HPDE6-E6E7 (cell line): ENCODE results near the gene ATAD1.
A peak's percentile ranks its signal among the peaks of the same experiment; 100 is the strongest.
"Not testable (repeated sequence)": the region's sequence is repeated elsewhere in the genome, so short reads cannot be mapped to it uniquely, and the experiment has no call there.

Experiments
- DNase-seq: peaks from one replicate; pipeline ENCODE4 v3.0.0; 2011; ENCODE audit warnings: missing footprints; ENCODE audit errors: extremely low spot score

The ATAD1 gene

DNA sequence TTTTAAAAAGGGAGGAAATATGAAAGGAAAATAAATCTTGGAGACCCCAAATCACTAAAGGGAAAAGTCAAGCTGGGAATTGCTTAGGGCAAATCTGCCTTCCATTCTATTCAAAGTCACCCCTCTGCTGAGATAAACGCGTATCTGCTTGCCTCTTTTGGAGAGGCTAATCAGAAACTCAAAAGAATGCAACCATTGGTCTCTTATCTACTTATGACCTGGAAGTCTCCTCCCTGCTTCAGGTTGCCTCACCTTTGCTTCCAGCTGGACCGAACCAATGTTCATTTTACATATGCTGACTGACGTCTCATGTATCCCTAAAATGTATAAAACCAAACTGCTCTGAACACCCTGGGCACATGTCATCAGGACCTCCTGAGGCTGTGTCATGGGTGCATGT is 14.7 kb downstream of the ATAD1 start:
- no peak for DNase-seq

- DNase-seq, result not testable (repeated sequence)
Observed at GRCh38 chr10:87801813-87802435, 16.1 kb downstream of the ATAD1 start.

GRCh38 chr10:87799860-87800259 is 18.2 kb downstream of the ATAD1 start:
- no peak for DNase-seq

- DNase-seq, result no peak
Observed at GRCh38 chr10:87798082-87798481, 19.9 kb downstream of the ATAD1 start.

DNA sequence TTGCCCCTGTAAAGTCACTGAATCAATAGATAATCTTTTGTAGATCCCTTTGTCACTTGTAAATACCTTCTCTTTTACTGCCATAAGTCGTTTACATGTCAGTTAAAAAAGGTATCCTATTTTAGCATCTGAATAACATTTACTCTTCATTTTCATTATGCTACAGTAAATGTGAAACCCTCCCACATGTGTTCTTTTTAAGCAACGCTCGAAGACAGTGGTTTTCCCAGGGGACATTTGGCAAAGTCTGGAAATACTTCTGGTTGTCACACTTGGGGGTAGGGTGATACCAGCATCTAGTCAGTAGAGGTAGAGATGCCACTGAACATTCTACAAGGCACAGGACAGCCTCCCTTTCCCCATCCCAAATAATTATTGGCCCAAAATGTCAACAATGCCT is 23.7 kb downstream of the ATAD1 start:
- no peak for DNase-seq

GRCh38 chr10:87790185-87790584 is 27.8 kb downstream of the ATAD1 start:
- DNase-seq, result no peak

GRCh38 chr10:87786421-87786820 is 31.6 kb downstream of the ATAD1 start:
- DNase-seq, result no peak

- DNase-seq, result no peak
Observed at GRCh38 chr10:87782721-87783120, 35.3 kb downstream of the ATAD1 start.

DNA sequence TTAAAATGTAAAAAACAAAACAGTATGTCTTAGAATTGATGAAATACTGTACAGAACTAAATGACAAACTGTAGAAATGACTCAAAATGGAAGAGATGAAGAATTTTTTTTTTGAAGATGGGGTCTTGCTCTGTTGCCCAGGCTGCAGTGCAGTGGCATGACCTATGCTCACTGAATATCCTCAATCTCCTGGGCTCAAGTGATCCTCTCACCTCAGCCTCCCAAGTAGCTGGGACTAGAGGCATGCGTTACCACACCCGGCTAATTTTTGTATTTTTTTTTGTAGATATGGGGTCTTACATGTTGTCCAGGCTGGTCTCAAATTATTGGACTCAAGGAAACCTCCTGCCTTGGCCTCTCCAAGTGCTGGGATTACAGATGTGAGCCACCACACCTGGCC is 36.5 kb downstream of the ATAD1 start:
- no peak for DNase-seq

GRCh38 chr10:87776328-87776727 is 41.7 kb downstream of the ATAD1 start:
- DNase-seq, result no peak

DNA sequence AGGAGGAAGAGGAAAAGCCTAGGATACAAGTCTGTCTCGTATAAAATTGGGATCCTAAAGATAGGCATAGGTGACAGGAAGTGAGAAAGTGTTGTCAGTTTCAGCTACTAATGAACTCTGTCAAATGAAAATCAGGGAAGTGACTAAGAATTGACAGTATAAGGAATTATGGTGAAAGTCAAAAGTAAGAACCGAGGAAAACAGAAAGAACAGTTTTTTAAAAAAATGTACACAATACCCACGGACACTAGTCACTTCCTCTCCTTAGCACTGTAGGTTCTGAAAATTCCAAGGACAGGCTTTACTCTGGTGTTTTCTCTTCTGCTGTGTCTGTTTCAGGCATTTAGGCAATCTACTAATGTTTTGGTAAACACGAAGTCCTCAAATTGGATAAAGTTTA is 42.3 kb downstream of the ATAD1 start:
- DNase-seq, result no peak

DNA sequence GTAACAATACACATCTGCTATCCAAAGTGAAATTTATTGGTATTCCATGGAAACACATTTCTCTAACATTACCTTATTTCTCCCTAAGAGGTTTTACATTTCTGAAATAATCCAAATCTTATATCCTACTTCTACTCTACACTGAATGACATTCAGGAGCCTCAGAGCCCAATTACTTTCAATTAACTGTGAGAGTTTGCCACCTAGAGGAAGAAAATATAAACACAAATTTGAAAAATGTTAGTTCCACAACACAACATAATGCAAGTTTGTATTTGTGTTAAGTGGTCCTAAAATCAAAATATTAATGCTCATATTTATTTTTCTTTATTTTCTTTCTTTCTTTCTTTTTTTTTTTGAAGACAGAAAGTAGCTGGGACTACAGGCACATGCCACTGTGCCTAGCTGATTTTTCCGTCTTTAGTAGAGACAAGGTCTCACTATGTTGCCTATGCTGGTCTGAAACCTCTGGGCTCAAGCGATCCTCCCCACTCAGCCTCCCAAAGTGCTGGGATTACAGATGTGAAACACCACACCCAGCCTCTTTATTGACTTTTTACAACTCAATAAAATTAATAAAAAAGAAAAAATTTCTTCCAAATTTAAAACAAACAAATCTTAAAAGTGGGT is 46.0 kb downstream of the ATAD1 start:
- no peak for DNase-seq

GRCh38 chr10:87767253-87767652 is 50.8 kb downstream of the ATAD1 start:
- no peak for DNase-seq

- DNase-seq, result no peak
Observed at GRCh38 chr10:87765666-87766376, 52.2 kb downstream of the ATAD1 start.

GRCh38 chr10:87764072-87764934 is 53.7 kb downstream of the ATAD1 start:
- DNase-seq, result no peak

GRCh38 chr10:87763086-87763861 is 54.8 kb downstream of the ATAD1 start:
- no peak for DNase-seq

DNA sequence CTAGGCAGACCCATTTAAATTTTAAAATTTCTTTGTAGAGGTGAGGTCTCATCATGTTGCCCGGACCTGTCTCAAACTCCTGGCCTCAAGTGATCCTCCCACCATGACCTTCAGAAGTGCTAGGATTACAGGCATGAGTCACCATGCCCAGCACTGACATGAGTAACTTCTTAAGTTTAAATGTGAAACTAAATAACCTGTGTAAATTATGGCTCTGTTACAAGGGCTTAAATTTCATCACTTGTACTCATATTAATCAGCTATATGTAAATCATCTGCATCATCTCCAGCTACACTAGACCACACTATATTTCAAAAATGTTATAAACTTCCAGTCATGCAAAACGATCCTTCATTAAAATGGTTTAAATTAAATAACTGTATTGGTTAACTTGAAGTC is 56.1 kb downstream of the ATAD1 start:
- DNase-seq, result peak; percentile 41

DNA sequence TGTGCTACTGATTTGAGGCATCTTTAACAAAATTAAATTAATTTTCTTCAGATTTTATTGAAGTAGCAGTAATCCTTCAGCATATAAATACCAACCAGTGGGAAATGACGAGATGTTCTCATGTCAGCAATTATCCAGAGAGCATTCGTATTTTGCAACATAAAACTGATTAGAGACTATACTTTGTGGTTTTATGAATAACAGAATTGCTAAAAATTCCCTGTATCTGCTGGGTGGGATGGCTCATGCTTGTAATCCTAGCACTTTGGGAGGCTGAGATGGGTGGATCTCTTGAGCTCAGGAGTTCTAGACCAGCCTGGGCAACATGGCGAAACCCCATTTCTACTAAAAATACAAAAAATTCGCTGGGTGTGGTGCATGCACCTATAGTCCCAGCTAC is 56.9 kb downstream of the ATAD1 start:
- DNase-seq, result no peak

- DNase-seq, result no peak
Observed at GRCh38 chr10:87760195-87760905, 57.7 kb downstream of the ATAD1 start.

DNA sequence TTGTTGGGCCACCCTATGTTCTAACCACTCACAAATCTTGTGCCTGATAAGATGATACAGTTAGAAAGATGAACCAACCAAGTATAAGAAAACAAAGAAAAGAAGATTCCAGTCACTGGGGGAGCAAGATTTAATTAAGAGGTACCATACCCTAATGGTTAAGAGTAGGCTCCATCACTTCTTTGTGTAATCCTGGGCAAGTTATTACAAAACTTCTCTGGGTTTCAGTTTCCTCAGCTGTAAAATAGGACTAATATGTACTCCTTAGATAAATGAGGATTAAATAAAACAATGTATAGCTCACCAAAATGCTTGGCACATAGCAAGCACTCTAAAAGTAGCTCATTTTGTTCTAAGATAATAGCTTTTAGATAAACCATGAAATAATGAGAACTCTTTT is 58.5 kb downstream of the ATAD1 start:
- no peak for DNase-seq

DNA sequence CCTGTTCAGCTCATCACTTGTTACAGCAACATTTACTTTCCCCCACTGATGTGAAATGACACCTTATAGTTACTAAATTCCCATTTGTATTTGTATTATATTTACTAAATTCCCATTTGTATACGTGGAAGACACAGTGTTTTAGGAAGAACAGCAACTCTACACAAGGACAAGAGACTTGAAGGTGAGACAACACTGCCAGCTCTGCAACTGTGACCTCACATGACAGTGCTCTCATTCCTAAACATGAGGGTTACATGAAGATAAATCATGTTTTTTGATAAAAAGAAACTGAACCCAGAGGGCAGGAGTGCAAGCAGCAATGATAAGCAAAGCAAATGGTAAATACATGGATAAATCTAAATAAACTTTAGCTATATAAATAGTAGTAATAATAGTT is 60.3 kb downstream of the ATAD1 start:
- DNase-seq, result no peak
